Frontal cortex (tissue), 4 donors: ENCODE data around the gene CYP11A1. TPM values are rescaled to one million over a fixed set of nuclear protein-coding genes. Genes with fewer than 3 reads are reported as not detected.
"Not testable (repeated sequence)": the region's sequence is repeated elsewhere in the genome, so short reads cannot be mapped to it uniquely, and the experiment has no call there.

Source experiments
- DNase-seq, 2 donors: peaks; one replicate each; pipeline ENCODE4 v3.0.0; 2012; ENCODE audit warnings: low spot score in 2 of 2
- FAIRE-seq: peaks from 2 replicates; lab custom pipeline; 2012; peaks lifted over from hg19 to GRCh38; lab: Jason Lieb, UNC
- total RNA-seq: library from RNA; depleted of rRNA; stranded (reverse); fragments of >200 nt; gene quantifications from one replicate; pipeline ENCODE4 v1.2.3, GENCODE V29; 2014
- donor health status: control.
- donor health status: control.
- donor health status: control.

CYP11A1 gene
- total RNA-seq, 1 donor from 2014 or later: not detected

DNA sequence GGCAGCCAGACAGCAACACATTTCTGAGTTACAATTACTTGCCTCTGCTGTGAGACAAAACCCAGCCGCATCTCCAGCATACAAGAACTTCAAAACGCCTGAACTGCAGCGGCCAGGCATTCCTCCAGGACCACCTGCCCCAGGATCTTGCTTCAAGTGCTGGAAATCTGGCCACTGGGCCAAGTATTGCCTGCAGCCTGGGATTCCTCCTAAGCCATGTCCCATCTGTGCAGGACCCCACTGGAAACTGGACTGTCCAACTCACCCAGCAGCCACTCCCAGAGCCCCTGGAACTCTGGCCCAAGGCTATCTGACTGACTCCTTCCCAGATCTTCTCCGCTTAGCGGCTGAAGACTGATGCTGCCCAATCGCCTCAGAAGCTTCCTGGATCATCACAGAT lies 11.4 kb downstream of the CYP11A1 start:
- DNase-seq, FAIRE-seq: not testable (repeated sequence)

DNA sequence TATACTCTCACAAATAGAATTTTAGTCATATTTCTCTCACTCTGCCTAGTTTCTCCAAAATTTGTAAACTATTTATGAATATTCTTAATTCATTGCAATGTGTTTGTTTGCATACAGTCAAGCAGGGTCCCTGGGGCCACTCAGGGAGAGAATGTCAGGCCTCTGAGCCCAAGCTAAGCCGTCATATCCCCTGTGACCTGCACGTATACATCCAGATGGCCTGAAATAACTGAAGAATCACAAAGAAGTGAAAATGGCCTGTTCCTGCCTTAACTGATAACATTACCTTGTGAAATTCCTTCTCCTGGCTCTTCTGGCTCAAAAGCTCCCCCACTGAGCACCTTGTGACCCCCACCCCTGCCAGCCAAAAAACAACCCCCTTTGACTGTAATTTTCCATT lies 13.5 kb downstream of the CYP11A1 start:
- FAIRE-seq, DNase-seq: not testable (repeated sequence)

DNA sequence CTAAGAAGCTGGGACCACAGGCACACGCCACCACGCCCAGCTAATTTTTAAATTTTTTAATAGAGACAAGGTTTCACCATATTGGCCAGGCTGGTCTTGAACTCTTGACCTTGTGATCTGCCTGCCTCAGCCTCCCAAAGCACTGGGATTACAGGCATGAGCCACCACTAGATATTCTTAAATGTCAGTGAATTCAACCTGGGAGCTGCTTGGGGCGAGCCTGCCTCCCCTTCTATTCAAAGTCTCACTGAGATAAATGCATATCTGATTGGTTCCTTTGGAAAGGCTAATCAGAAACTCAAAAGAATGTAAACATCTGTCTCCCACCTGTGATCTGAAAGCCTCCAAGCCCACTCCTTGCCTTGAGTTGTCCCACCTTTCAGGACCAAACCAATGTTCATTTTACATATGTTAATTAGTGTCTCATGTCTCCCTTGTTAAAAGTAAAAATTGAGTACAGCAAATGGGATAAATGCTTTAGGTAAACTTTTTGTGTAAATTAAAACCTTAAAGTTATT lies 15.0 kb downstream of the CYP11A1 start:
- FAIRE-seq: no peak

DNA sequence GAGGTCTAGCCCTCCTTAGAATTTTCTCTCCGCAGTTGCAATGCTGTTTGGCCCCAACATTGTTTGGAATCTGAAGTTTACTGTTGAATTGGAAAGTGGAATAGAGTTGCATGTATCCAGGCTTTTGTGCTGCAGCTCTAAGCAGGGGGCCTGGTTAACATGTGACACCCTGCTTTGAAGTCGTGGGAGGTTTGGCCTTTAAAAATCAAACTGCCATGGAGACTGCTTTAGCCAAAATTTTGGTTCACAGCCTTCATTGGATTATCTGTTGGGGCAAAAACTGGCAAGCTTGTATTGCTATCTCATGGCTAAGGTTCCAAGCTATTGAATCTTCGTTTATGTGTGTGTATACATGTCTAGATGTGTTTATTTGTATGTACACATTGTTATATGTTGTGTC lies 15.8 kb downstream of the CYP11A1 start:
- DNase-seq (no peak), FAIRE-seq (no peak)

More for the DNA sequence above, 15.0 kb downstream of the CYP11A1 start:
- no peak for DNase-seq

DNA sequence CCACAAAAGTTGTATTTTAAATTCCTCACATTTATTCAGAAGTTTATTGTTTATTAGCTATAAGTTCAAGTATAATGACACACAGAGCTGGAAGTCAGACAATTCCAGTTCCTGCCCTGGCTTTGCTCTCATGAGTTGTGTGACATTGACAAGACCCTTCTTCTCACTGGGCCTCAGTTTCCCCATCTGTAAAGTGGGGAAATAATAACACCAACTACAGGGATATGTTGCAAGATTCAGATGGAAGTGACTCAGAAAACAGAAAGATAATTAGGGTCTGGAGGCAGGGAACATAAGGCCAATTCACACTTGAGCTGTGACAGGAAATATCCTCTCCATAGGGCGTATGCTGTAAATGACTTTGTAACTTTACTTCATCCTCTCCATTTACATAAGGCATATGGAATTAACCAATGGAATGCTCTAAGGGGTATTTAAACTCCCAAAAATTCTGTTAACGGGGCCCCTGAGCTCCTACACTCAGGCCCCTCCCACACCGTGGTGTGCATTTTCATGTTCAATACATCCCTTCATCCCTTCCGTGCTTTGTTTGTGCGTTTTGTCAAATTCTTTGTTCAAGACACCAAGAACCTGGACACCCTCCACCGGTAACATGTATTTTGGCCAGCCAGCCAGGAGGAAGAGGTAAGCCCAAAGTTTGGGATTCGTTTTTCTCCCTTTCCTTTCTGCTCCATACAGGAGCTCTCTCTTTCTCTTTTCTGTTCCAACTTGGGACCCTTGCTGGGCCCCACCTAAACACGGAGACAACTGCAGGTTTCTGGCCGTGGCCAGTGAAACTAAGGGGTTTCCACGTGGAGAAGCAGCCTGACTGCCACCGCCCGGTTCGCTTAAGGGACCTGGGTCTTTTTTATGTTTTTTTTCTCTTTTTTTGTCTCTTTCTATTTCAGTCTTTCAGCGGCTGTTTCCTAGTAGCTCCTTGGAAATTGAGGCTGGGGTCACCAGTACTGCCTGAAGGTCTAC lies 16.9 kb downstream of the CYP11A1 start:
- no peak for DNase-seq
- no peak for FAIRE-seq

DNA sequence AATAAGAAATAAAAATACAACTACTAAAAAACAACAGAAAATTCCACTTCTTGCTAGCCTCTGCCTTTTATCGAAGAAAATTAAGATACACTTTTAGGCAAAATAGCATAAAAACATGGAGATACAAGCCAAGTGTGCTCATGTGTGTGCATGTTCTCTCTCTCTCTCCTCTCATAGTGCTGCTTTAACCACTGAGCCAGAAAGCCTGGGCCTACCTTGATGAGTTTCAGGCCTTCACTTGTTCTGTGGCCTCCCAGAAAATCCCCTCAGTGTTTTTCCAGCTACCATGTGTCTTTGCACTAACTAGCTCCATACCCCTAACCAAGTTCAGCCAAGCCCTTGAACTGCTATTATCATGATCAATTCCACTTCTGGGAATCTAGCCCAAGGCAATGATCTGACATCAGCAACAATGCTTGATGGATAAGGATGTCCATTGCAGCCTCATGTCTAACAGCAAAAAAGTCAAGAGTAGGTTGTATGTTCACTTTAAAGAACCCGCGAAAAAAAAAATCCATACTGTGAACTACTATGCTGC lies 18.1 kb downstream of the CYP11A1 start:
- FAIRE-seq (no peak), DNase-seq (no peak)

DNA sequence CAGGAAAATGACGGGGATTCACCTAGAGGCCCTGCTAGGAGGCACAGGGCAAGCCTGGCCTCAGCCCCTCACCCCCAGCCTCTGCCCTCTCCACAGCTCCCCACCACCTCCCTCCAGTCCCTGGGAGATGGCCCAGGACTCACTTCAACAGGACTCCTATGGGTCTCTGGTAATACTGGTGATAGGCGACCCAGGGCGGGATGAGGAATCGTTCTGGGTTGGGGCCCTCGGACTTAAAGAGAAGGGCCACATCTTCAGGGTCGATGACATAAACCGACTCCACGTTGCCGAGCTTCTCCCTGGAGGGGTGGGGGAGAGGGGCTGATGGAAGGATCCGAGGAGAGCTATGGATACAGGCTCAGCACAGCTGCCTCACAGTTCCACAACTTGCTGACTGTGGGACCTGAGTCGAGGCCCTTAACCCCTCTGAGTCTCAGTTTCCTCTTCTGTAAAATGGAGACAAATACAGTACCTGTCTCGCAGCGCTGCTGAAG lies 19.6 kb downstream of the CYP11A1 start:
- DNase-seq: no peak
- FAIRE-seq: no peak

DNA sequence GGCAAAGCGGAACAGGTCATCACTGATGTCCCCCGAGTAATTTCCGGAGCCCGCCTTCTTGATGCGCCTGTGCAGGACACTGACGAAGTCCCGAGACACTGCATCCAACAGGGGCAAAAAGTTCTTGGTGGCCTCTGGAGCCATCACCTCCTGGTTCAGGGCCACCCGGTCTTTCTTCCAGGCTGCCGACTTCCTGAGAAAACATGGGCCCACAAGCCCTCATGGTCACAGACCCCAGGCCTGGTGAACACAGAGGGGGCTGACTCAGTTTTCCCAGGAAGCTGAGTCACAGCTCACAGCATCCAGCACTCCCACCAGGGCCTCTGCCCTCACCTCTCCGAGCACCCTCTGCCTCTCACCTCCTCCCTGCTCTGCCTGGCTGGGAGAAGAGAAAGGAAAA lies 22.4 kb downstream of the CYP11A1 start:
- DNase-seq (no peak), FAIRE-seq (no peak)

DNA sequence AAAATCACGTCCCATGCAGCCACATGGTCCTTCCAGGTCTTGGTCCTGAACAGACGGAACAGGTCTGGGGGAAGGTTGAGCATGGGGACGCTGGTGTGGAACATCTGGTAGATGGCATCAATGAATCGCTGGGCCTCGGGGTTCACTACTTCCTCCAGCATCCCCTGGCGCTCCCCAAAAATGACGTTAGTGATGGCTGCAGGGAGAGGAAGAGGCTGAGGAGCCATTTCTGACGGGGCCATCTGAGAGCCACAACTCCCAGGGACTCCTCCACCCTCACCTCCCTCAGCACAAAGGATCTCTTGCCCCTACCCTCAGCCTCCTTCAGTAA lies 23.7 kb downstream of the CYP11A1 start:
- FAIRE-seq (no peak), DNase-seq (no peak)

DNA sequence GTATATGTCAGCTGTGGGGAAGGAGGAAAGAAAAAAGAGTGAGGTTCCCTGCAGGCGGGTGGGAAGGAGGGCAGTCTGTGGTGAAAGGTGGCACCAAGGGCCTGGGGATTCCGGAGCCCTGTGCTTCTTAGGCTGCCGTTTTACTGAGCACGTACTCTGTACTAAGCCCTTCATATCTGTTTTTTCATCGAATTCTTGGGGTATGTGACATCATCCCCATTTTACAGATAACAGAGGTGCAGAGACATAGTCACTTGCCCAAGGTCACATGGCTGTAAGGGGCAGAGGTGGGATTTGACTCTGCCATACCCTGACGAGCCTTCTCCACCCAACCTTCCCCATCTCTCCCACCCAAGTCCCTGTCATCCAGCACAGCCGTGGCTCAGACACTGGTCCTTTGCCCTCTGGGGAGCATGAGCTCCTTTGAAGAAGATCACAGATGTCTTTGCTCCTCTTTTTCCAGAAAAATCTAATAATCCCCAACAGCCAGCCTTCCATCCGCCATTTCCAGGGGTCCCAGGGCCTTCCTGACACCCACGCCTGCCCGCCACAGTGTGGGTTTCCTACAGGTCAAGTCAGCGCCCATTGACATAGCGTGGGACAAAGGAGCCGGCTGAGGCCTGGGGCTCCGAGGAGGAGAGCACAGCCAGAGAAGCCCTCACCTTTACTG lies 24.2 kb downstream of the CYP11A1 start:
- DNase-seq (no peak), FAIRE-seq (no peak)

DNA sequence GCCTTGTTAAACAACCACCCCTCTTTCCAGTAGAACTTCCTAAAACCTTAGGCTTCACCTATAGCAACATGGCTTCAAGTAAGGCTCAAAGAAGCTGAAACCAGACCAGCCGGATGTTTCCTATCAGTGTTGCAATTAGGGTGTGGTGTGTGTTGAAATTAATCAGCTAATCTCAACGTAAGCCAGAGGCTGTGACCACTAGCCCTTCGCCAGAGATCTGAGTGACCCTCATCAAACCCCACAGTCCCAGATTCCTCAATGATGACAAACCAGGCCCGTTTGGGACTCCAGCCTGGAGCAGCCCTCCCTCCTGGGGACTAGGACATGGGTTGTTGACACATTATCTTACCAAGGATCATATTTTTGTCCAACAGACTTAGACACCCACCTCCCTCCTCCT lies 27.3 kb downstream of the CYP11A1 start:
- no peak for FAIRE-seq
- DNase-seq: no peak

DNA sequence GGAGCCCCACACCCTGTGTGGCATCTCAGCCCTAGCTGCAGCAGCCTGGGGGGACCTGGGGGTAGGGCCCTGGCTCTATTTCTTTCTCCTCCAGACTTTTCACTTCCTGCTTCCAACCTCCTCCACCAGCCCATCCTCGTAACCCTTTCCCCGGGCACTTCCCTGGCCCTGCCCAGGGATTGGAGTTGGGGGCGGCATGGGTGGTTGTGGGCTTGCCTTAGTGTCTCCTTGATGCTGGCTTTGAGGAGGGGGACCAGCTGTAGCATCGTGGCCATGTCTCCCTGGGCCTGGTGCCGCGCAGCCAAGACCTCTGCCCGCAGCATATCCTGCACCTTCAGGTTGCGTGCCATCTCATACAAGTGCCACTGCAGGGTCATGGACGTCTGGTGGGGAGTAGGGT lies 28.1 kb downstream of the CYP11A1 start:
- FAIRE-seq (no peak), DNase-seq (no peak)

DNA sequence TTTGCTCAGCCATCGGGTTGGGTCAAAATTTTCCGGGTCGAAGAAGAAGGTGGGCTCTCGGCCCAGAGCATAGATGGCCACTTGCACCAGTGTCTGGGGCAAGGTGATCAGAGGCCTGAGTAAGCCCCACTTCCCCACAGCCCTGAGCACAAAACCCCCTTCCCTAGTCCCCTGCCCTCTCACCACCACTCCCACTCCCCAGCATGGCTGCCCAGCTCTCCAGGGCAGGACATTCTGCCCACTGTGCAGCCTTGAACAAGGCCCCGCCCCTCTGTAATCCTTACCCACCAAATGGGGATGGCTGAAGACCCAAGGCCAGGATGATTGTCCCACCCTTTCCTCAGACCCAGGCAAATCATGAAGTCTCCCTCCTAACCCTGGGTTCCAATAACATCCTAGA lies 28.8 kb downstream of the CYP11A1 start:
- FAIRE-seq (no peak), DNase-seq (no peak)

DNA sequence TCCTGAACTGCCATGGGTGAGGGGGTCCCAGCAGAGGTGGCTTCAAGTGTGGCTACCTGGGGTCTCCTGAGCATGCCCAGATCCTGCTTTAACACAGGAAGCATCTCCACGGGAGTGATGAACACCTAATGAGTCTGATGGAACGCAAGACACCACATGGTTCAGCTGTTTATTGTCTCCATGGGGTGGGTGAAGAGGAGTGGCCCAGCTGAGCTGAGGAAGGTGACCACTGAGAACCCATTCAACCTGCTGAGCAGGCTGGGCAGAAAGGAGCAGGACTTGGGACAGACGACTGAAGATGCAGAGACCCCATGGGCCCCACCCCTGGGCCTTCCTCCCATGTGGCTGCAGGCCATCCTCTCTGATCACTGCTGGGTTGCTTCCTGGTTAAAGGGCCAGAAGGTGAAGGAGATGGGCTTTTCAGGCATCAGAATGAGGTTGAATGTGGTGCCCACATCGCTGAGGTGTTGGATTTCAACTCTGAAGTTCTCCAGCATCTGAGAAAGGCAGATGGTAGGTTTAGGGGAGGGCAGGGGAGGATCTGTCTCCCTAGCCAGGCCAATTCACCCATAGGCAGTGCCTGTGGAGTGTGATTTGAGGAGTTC lies 29.7 kb downstream of the CYP11A1 start:
- DNase-seq (no peak), FAIRE-seq (no peak)

DNA sequence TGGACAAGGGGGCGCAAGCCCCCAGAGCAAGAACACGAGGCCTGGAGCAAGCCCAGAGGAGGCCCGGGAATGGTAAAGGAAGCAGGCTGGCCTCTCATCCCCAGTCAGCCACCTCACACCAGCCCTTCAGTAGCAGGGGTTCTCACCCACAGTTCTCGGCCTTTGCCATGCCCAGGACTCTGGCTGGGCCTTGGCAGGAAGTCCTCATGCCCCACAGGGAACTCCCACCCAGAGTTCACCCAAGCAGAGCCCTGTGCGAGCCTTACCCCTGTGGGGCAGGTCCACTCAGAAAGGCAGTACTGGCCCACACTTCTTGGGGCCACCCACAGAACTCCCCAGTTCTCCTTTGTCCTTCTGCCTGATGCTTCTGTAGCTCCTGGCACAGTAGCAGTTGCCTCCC lies 30.3 kb downstream of the CYP11A1 start:
- DNase-seq (no peak), FAIRE-seq (no peak)

DNA sequence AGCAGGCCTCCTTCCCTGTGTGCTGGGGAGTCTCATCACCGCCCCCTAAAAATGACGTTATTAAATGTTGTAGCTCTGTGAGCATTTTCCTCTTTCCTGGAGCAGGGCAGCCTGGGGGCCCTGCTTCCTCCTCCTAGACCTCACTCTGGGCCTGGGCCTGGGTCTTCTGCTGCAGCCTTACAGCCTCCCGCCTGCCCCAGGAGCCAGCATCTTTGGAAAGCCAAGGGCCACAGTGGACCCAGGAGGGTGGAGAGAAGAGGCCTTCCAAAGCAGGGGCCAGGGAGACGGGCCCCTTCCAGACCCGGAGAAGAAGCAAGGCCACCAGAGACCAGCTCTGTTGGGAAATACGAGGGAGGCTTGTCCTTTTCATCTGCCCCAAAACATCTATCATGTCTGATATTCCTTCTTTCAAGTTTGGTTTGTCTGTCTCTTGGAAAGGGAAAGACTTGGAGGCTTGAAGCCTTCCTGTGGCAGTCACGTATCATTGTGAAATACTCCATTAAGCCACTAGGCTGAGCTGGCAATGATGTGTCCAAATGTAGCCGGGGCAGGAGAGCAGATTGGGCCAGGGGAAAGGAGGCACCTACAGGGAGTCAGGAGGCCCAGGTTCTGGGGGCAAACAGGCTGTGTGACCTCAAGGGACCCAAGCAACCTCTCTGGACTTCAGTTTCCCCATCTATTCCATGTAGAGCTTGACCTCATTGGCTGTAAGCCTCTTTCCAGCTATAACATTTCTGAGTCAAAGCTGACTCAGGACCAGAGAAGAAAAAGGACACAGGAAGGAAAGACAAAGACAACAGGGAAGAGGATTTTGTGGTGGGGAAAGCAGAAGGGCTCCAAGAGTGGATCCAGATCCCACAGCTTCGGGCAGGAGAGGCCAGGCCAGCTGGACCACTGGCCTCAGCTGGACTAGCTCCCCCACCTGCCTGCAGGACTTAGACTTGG lies 31.1 kb downstream of the CYP11A1 start:
- no peak for FAIRE-seq

DNA sequence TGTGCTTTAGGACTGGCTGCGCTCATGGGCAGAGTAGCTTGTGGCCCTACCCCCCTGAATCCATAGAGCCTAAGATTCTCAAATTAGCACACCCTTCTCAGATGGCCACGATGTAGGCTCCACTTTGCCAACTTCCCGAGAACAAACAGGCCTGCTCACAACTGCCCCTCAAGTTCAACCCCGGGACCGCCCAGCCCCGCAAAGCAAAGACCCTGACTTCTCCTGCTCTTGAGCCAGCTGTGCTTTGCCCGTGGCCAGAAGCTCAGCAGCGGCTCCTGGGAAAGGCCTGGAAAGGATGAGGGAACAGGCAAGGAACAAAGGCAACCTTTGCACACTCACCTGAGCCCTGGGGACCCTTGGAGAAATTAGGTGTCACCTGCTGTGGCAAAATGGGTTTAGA lies 32.0 kb downstream of the CYP11A1 start:
- DNase-seq (no peak), FAIRE-seq (no peak)

More for the DNA sequence above, 31.1 kb downstream of the CYP11A1 start:
- DNase-seq: no peak

DNA sequence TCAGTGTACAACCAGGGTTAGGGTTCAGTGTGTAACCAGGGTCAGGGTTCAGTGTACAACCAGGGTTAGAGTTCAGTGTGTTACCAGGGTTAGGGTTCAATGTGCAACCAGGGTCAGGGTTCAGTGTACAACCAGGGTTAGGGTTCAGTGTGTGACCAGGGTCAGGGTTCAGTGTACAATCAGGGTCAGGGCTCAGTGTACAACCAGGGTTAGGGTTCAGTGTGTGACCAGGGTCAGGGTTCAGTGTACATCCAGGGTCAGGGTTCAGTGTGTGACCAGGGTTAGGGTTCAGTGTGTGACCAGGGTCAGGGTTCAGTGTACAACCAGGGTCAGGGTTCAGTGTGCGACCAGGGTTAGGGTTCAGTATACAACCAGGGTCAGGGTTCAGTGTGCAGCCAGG lies 33.3 kb downstream of the CYP11A1 start:
- no peak for DNase-seq
- FAIRE-seq: no peak

DNA sequence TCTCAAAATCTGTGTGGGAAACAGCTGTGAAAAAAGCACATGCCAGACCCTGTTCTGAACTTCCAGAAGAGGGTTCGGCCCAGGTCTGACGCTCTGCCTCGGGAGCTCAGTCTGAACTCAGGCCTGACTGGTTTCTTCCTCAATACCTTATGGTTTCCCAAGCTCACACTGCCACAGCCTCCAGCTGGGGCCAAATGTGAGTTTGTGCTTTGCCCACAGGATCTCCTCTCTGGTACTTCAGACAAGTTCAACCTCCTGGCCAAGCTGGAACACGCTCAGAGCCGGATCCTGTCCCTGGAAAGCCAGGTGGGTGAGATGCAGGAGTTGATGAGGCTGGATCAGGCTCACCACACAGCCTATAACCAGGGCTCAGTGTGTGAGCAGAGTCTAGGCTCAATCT lies 33.8 kb downstream of the CYP11A1 start:
- FAIRE-seq: no peak
- DNase-seq: no peak
